Inflammatory macrophage treated with lipopolysaccharide for 1 hour (primary cell): ENCODE measurements around the gene SOX2.

ENCODE experiments used
- DNase-seq, 2 donors: peaks; one replicate each; pipeline ENCODE4 v3.0.0-alpha.2; 2020 to 2022

SOX2 gene

GRCh38 chr3:181723625-181724191, 12.0 kb downstream of the SOX2 start:
- no peak for DNase-seq

- no peak for DNase-seq
Observed at GRCh38 chr3:181724192-181724965, 12.7 kb downstream of the SOX2 start.

GRCh38 chr3:181725131-181725731, 13.5 kb downstream of the SOX2 start:
- no peak for DNase-seq

- no peak for DNase-seq
Observed at GRCh38 chr3:181725830-181726229, 14.1 kb downstream of the SOX2 start.

GRCh38 chr3:181726351-181727330, 14.9 kb downstream of the SOX2 start:
- no peak for DNase-seq

GRCh38 chr3:181727341-181728032, 15.8 kb downstream of the SOX2 start:
- DNase-seq: no peak

GRCh38 chr3:181728470-181729340, 17.0 kb downstream of the SOX2 start:
- DNase-seq: no peak

GRCh38 chr3:181729341-181729869, 17.7 kb downstream of the SOX2 start:
- DNase-seq: no peak

GRCh38 chr3:181730316-181730715, 18.6 kb downstream of the SOX2 start:
- DNase-seq: no peak

GRCh38 chr3:181730934-181731333, 19.2 kb downstream of the SOX2 start:
- no peak for DNase-seq

GRCh38 chr3:181735911-181736310, 24.2 kb downstream of the SOX2 start:
- no peak for DNase-seq

GRCh38 chr3:181738551-181738950, 26.8 kb downstream of the SOX2 start:
- no peak for DNase-seq

GRCh38 chr3:181739628-181740027, 27.9 kb downstream of the SOX2 start:
- no peak for DNase-seq

GRCh38 chr3:181741417-181741816, 29.7 kb downstream of the SOX2 start:
- DNase-seq: no peak

GRCh38 chr3:181752202-181752671, 40.5 kb downstream of the SOX2 start:
- no peak for DNase-seq

GRCh38 chr3:181753391-181753790, 41.7 kb downstream of the SOX2 start:
- DNase-seq: no peak

GRCh38 chr3:181755959-181756358, 44.2 kb downstream of the SOX2 start:
- DNase-seq: no peak

- no peak for DNase-seq
Observed at GRCh38 chr3:181756645-181757297, 45.0 kb downstream of the SOX2 start.

GRCh38 chr3:181757694-181758306, 46.1 kb downstream of the SOX2 start:
- DNase-seq: no peak

- DNase-seq: no peak
Observed at GRCh38 chr3:181761906-181762305, 50.2 kb downstream of the SOX2 start.
